ENCODE data around the gene ADSS1. TPM values are rescaled to one million over a fixed set of nuclear protein-coding genes. Genes with fewer than 3 reads are reported as not detected.

ADSS1 gene
- total RNA-seq, 1 donor from 2014 or later = 5.1 TPM

DNA sequence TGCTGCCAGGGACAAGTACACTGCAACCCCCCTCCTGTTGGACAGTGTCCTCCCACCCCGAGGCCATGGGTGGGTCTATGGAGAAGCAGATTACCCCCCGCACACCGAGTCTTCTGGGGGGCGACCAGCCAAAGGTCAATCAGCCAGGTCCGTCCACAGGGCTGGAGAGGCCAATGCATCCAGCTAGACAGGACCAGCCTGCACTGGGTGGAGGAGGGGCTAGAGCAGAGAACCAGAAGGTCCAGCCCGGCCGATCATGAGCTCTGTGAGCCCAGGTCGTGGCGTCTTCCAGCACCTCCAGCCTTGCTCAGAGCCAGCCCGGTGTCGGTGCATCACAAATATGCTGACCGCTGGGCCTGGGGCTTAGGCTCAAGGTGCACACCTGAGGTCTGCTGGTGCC, 8.2 kb upstream of the ADSS1 start:
- no peak for ATAC-seq
- Histone ChIP-seq H3K27ac (no peak overlapping the region), H3K9me3 (no peaks in the 10 kb centered on the region), H3K36me3 (peaks cover 82% of the 10 kb centered on the region), H3K4me3 (no peak overlapping the region), H3K4me1 (no peaks in the 10 kb centered on the region), H3K27me3 (ENCODE audit: low read depth) (no peaks in the 10 kb centered on the region)
- TF ChIP-seq, protein P1, sequence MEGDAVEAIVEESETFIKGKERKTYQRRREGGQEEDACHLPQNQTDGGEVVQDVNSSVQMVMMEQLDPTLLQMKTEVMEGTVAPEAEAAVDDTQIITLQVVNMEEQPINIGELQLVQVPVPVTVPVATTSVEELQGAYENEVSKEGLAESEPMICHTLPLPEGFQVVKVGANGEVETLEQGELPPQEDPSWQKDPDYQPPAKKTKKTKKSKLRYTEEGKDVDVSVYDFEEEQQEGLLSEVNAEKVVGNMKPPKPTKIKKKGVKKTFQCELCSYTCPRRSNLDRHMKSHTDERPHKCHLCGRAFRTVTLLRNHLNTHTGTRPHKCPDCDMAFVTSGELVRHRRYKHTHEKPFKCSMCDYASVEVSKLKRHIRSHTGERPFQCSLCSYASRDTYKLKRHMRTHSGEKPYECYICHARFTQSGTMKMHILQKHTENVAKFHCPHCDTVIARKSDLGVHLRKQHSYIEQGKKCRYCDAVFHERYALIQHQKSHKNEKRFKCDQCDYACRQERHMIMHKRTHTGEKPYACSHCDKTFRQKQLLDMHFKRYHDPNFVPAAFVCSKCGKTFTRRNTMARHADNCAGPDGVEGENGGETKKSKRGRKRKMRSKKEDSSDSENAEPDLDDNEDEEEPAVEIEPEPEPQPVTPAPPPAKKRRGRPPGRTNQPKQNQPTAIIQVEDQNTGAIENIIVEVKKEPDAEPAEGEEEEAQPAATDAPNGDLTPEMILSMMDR (IDR thresholded peaks at IDR 0.05) = no peak
- intact Hi-C loops (cut with DNase I) = no loop called here
- DNase-seq = no peak

DNA sequence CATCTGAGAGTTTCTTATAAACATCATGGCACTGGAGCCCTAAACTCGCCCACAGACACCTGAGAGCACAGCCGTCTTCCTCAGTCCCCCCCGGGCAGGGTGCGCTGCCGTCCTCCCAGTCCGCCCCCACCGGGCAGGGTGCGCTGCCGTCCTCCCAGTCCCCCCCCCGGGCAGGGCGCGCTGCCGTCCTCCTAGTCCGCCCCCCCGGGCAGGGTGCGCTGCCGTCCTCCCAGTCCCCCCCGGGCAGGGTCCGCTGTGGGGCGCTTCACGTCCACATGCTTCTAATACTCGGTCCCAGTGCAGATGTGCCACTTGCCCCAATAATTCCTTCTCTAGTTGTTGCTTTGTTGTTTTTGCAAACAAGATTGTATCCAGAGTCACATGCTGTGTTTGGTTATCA, 6.9 kb upstream of the ADSS1 start:
- DNase-seq (no peak), ATAC-seq (no peak)
- Histone ChIP-seq H3K9me3 (no peaks in the 10 kb centered on the region), H3K27ac (no peak overlapping the region), H3K36me3 (peaks cover 74% of the 10 kb centered on the region), H3K27me3 (ENCODE audit: low read depth) (no peaks in the 10 kb centered on the region), H3K4me3 (no peak overlapping the region), H3K4me1 (no peaks in the 10 kb centered on the region)
- intact Hi-C loops (cut with DNase I) = no loop called here
- TF ChIP-seq, protein P1 (IDR thresholded peaks at IDR 0.05) = no peak

DNA sequence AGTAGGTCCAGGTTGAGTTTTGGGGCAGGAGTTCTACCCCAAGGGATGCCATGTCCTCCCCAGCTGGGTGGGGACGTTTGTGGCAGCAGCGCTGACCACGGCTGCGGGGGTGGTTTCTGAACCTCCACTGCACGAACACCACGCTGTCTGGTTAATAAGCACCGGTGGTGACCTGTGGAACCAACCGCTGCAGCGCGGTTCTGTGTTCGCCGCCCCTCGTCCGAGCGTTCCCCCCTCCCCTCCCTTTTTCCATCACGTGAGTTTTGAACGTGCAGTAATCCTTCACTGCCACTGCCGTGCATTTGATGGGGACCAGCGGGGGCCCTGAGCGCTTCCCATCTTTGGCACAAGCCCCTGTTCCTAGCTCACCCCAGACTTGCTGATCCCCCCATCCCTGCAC, 6.4 kb upstream of the ADSS1 start:
- H3K4me3 ChIP-seq = no peak overlapping the region
- ATAC-seq = no peak
- H3K36me3 ChIP-seq = peaks cover 69% of the 10 kb centered on the region
- DNase-seq = no peak
- no peaks in the 10 kb centered on the region for H3K4me1 ChIP-seq
- H3K9me3 ChIP-seq = no peaks in the 10 kb centered on the region
- H3K27ac ChIP-seq = no peak overlapping the region
- intact Hi-C loops (cut with DNase I) = no loop called here
- no peaks in the 10 kb centered on the region for H3K27me3 ChIP-seq (ENCODE audit: low read depth)
- TF ChIP-seq, protein P1 (IDR thresholded peaks at IDR 0.05) = no peak

DNA sequence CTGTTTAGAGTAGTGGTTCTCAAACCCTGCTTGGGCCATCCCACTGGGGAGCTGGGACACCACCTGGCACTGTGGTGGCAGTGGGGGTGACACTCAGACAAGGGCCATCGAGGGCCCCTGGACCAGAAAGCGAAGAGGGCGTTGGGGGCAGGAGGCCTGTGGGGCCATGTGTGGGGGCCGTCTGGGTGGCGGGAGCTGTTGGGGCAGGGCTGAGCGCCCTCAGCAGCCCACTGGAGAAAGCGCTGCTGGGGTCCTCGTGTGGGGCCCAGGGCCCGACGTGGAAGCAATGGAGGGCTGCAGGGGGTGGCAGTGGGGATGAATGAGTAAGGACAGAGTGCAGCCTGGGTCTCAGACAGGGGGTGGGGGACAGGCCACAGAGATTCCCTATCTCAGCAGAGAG, 5.9 kb upstream of the ADSS1 start:
- ATAC-seq (no peak), DNase-seq (no peak)
- Histone ChIP-seq H3K4me3 (no peak overlapping the region), H3K4me1 (peaks cover under 1% of the 10 kb centered on the region), H3K27ac (no peak overlapping the region), H3K9me3 (no peaks in the 10 kb centered on the region), H3K27me3 (ENCODE audit: low read depth) (no peaks in the 10 kb centered on the region), H3K36me3 (peaks cover 64% of the 10 kb centered on the region)
- TF ChIP-seq, protein P1 (IDR thresholded peaks at IDR 0.05) = no peak
- intact Hi-C loops (cut with DNase I) = no loop called here

GRCh38 chr14:104718871-104719270, 5.2 kb upstream of the ADSS1 start:
- intact Hi-C loops (cut with DNase I) = no loop called here
- Histone ChIP-seq H3K27ac (no peak overlapping the region), H3K4me3 (no peak overlapping the region), H3K4me1 (peaks cover 7% of the 10 kb centered on the region), H3K27me3 (ENCODE audit: low read depth) (no peaks in the 10 kb centered on the region), H3K36me3 (peaks cover 57% of the 10 kb centered on the region), H3K9me3 (no peaks in the 10 kb centered on the region)
- ATAC-seq = no peak
- DNase-seq = no peak
- TF ChIP-seq, protein P1 (IDR thresholded peaks at IDR 0.05) = no peak

- intact Hi-C loops (cut with DNase I) = no loop called here
- Histone ChIP-seq H3K9me3 (no peaks in the 10 kb centered on the region), H3K27ac (no peak overlapping the region), H3K36me3 (peaks cover 52% of the 10 kb centered on the region), H3K27me3 (ENCODE audit: low read depth) (no peaks in the 10 kb centered on the region), H3K4me3 (no peak overlapping the region), H3K4me1 (peaks cover 7% of the 10 kb centered on the region)
- DNase-seq (no peak), ATAC-seq (no peak)
- TF ChIP-seq, protein P1 (IDR thresholded peaks at IDR 0.05) = no peak
These were observed 4.7 kb upstream of the ADSS1 start for GRCh38 chr14:104719343-104719742.

Measured in lower lobe of right lung (tissue), 2 donors.